Esophagus squamous epithelium (tissue), 4 donors: Measurements from ENCODE around the gene GAD2.

Experiments used
- POLR2A ChIP-seq, 4 donors: fragments of 450-650 bp; IDR thresholded peaks; one replicate each; pipeline ENCODE4 v1.6.1; 2017; ENCODE audit warnings: antibody characterized with exemption in 4 of 4, mild to moderate bottlenecking in 4 of 4, moderate library complexity in 3 of 4
- TF ChIP-seq, protein P1 (sequence below), 6 experiments: fragments of 450-650 bp in 4 of 6; fragments of 200-600 bp in 2 of 6; sonication (generic) in 2 of 6; IDR thresholded peaks; one replicate each; pipeline ENCODE4 v1.5.1; 2016 to 2019; ENCODE audit warnings: antibody characterized with exemption in 6 of 6, mild to moderate bottlenecking in 4 of 6, moderate library complexity in 4 of 6

DNA sequence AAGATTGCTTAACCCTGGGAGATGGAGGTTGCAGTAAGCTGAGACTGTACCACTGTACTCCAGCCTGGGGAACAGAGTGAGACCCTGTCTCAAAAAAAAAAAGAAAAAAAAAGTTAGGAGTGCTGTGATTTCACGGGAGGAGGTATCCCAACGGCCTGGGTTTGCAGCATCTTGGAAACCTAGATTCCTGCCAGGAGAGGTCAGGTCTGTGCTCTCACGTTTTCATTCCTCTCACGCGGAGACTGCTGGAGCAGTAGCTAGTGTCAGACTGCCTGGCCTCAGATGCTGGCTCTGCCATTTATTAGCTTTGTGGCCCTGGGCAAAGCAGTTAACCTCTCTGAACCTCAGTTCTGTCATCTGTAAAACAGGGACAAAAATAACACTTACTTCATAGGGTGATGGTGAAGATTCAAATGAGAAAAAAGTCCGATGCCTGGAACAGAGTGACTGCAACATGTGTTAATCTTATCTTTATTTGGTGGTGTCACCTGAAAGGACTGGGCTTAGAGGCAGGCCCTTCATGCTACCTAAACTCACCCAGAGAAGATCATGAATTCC, 94.9 kb downstream of the GAD2 start:
- TF ChIP-seq POLR2A (IDR thresholded peaks at IDR 0.05) = no peak
- TF ChIP-seq, protein P1, sequence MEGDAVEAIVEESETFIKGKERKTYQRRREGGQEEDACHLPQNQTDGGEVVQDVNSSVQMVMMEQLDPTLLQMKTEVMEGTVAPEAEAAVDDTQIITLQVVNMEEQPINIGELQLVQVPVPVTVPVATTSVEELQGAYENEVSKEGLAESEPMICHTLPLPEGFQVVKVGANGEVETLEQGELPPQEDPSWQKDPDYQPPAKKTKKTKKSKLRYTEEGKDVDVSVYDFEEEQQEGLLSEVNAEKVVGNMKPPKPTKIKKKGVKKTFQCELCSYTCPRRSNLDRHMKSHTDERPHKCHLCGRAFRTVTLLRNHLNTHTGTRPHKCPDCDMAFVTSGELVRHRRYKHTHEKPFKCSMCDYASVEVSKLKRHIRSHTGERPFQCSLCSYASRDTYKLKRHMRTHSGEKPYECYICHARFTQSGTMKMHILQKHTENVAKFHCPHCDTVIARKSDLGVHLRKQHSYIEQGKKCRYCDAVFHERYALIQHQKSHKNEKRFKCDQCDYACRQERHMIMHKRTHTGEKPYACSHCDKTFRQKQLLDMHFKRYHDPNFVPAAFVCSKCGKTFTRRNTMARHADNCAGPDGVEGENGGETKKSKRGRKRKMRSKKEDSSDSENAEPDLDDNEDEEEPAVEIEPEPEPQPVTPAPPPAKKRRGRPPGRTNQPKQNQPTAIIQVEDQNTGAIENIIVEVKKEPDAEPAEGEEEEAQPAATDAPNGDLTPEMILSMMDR (IDR thresholded peaks at IDR 0.05) = no peak
